ENCODE results near the gene CHRNB1.
"Not testable (repeated sequence)": the region's sequence is repeated elsewhere in the genome, so short reads cannot be mapped to it uniquely, and the experiment has no call there.

Gene CHRNB1

GRCh38 chr17:7468290-7468689 lies 23.4 kb downstream of the CHRNB1 start:
- no peak for DNase-seq (ENCODE audit: low read depth)

- DNase-seq (ENCODE audit: low read depth) = no peak
These were observed 24.0 kb downstream of the CHRNB1 start for GRCh38 chr17:7468804-7469389.

DNA sequence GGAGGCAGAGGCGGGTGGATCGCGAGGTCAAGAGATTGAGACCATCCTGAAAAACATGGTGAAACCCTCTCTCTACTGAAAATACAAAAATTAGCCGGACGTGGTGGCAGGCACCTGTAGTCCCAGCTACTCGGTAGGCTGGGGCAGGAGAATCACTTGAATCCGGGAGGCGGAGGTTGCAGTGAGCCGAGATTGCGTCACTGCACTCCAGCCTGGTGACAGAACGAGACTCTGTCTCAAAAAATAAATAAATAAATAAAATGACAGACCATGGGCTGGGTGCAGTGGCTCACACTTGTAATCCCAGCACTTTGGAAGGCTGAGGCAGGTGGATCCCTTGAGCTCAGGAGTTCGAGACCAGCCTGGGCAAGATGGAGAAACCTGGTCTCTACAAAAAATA lies 25.0 kb downstream of the CHRNB1 start:
- DNase-seq (ENCODE audit: low read depth) = not testable (repeated sequence)

DNA sequence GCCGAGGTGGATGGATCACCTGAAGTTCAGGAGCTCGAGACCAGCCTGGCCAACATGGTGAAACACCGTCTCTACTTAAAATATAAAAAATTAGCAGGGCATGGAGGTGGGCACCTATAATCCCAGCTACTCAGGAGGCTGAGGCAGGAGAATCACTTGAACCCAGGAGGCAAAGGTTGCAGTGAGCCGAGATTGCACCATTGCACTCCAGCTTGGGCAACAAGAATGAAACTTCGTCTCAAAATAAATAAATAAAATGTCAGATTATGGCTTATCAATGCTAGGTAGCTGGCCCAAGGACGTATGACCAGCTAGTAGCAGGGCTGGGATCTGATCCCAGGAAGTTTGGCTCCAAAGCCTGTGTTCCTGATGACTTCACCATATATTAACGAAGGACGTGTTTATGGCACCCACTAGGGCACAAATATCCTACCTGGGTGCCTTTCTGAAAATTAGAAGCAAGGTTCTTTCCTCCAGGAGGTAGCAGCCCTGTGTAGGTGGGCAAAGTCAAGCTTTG lies 25.7 kb downstream of the CHRNB1 start:
- DNase-seq (ENCODE audit: low read depth) = not testable (repeated sequence)

DNA sequence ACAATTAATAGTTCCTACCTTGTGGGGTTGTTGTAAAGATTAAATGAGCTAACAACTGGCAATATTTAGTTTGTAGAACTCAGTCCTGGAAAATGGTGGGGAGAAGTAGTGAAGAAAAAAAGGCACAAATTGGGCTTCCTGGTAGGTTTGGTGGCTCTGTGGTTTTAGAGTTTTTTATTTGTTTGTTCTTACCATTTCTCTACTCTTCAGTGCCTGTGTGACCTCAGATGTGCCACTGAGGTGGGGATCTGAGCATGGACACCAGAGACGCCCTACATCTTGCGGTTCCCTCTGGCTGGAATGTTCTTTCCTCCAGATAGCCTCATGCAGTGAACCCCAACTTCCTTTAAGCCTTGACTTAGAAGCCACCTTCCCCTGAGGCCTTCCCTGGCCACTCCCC lies 26.9 kb downstream of the CHRNB1 start:
- no peak for DNase-seq (ENCODE audit: low read depth)

DNA sequence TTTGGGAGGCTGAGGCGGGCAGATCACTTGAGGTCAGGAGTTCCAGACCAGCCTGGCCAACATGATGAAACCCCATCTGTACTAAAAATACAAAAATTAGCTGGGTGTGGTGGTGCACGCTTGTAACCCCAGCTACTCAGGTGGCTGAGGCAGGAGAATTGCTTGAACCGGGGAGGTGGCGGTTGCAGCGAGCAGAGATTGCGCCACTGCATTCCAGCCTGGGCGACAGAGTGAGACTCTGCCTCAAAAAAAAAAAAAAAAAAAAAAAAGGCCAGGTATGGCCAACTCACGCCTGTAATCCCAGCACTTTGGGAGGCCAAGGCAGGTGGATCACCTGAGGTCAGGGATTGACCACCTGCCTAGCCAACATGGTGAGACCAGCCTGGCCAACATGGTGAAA lies 29.9 kb downstream of the CHRNB1 start:
- not testable (repeated sequence) for DNase-seq (ENCODE audit: low read depth)

DNA sequence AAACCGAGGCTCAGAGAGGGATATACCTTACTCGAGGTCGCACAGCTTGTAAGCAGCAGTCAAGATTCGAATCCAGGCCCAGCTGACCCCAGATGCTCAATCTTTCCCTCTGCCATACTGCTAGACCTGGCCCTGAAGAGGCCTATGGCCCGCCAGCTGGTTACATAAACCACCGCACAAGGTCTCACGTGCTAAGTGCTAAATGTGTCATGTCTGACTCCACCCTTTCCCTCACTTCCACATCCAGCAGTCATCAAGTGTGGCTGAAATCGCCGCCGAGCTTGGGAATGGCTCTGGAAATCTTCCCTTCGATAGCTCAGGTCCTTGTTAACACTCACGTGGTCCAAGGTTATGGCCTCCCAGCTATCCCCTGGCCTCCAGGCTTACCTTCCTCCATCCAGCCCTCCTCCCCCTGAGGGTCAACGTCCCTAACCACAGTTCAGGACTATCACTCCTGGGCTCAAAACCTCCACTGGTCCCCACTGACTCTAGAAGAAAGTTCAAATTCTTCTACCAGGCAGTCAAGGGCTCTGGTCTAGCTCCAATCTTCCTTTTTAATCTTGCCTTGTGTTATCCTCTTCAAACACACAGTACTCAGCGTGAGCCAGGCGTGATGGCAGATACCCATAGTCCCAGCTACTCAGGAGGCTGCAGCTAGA lies 31.0 kb downstream of the CHRNB1 start:
- DNase-seq (ENCODE audit: low read depth) = no peak

DNA sequence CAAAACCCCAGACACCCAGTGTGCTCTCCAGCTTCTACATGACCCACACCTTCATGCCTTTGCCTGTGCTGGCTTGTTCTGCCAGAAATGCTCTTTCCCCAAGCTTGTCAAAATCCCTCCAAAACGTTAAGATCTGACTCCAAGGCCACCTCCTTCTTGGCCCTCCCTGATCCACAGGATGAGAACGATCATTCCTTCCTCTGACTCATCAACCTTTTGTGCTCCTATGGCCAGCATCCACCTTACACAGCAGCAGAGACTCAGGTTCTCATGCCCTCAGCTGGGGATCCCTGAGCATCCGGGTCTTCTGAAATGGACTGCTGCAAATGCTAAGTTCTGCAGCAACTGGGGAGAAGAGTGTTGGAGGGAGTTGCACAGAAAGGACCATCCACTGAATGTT lies 31.6 kb downstream of the CHRNB1 start:
- DNase-seq (ENCODE audit: low read depth) = no peak

- DNase-seq (ENCODE audit: low read depth) = no peak
These were observed 32.1 kb downstream of the CHRNB1 start for GRCh38 chr17:7476951-7477350.

- no peak for DNase-seq (ENCODE audit: low read depth)
These were observed 32.8 kb downstream of the CHRNB1 start for GRCh38 chr17:7477392-7478275.

DNA sequence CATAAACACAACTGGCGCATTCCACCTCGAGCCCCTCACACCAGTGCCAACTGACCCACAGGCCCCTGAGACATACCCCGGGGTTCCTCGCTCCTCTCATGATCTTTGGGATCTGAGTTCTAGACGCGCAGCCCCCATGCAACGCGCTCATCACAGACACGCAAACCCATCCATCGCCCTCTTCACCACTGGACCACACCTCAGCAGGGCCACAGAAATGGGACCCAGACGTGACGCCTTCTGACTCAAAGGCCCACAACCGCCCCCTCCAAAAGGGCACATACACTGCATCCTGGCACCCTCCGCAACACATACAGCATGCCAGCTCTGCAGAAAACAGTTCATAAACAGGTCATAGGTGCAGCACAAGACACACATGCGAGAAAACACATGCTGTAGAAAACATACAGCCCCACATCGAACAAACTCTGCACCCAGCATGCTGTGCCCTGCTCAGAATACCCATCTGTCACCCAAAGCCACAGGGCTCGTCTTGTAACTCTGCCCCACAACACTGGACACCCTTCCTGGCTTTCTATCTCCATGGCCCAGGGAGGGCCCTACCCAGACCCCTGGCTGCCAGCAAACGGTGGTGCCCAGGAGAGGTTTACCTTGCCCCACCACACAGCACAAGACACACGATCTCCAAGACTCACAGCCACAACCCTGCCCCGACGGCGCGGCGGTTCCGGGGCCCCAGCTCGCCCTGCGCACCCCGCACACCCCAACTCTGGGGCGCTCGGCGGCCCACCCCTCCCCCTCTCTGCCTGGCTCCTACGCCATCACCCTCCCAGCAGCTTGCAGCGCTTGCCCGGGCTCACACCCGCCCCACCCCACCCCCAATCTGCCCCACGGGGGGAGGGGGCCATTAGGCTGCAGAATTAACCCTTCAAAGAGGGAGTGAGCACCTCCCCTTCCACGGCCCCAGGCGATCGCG lies 33.7 kb downstream of the CHRNB1 start:
- no peak for DNase-seq (ENCODE audit: low read depth)

GRCh38 chr17:7479213-7480088 lies 34.6 kb downstream of the CHRNB1 start, which contains the start of gene ZBTB4:
TSS of gene ZBTB4 (minus strand) at chr17:7479631. CDS start at chr17:7466801, 12,830 bp downstream.
- no peak for DNase-seq (ENCODE audit: low read depth)

- DNase-seq (ENCODE audit: low read depth) = no peak
These were observed 35.2 kb downstream of the CHRNB1 start for GRCh38 chr17:7480089-7480384.

GRCh38 chr17:7481275-7481674 lies 36.4 kb downstream of the CHRNB1 start, which contains the start of gene SLC35G6:
TSS of gene SLC35G6 (plus strand) at chr17:7481446. CDS start at chr17:7481517, 71 bp downstream.
- not testable (repeated sequence) for DNase-seq (ENCODE audit: low read depth)

GRCh38 chr17:7481842-7482741 lies 37.2 kb downstream of the CHRNB1 start:
- not testable (repeated sequence) for DNase-seq (ENCODE audit: low read depth)

DNA sequence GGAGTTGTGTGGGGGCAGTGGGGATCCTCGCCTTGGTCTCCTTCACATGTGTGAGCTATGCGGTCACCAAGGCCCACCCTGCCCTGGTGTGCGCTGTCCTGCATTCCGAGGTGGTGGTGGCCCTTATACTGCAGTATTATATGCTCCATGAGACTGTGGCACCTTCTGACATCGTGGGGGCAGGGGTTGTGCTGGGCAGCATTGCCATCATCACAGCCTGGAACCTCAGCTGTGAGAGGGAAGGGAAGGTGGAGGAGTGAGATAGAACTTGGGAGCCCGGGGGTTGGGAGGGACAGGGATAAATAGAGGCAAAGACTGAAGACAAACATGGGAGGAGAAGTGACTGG lies 37.9 kb downstream of the CHRNB1 start:
- DNase-seq (ENCODE audit: low read depth) = not testable (repeated sequence)

DNA sequence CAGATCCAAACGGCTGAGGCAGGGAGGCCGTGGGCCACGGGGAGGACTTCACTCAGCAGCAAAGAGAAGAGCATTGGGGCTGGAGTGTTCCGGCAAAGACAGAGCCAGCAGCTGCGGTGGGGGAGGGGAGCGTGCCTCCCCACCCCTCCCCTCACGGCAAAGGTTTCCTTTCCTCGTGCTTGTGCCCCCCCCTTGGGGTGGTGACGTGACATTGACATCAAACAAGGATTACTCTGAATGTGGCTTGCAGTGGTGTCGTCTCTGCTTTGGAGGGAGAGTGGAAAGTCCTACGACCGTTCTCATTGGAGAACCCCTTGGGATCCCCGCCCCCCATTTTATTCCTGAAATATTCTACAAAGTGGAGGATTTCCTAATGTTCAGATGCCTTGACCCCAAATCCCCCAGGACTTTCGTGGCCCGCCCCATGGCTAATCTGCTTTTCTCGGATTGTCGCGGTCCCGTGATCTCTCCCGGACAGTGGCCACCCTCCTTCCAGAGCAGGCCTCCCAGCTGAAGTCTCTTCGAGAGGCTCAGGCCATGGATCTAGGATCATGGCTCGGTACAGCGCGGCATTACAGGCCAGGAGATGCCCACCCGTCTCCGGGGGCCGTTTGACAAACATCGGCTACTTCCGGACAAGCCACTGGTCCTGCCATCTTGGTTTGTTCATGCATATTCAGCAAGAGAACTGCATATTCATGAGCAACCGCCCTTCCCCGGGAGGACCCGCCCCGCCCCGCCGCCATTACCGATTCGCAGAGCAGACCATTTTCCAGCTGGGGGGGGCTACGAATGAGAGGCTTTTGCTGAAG lies 38.6 kb downstream of the CHRNB1 start:
- peak; percentile 80 for DNase-seq (ENCODE audit: low read depth)

- peak; percentile 95 for DNase-seq (ENCODE audit: low read depth)
These were observed 39.4 kb downstream of the CHRNB1 start, which contains the start of gene POLR2A for GRCh38 chr17:7484067-7484918. TSS of gene POLR2A (plus strand) at chr17:7484366.
